Osteoblast (primary cell): ENCODE data around the gene KCTD1. TPM values are rescaled to one million over a fixed set of nuclear protein-coding genes. Genes with fewer than 3 reads are reported as not detected.

Source experiments
- DNase-seq: peaks from one replicate; pipeline ENCODE4 v3.0.0; 2011; ENCODE audit warnings: low spot score, mixed read lengths; ENCODE audit not compliant: insufficient read length; ENCODE audit errors: missing footprints
- H2AFZ ChIP-seq: 2 replicates; pipeline ENCODE4 v1.6.0; 2011; ENCODE audit warnings: mild to moderate bottlenecking, low read length
- H3K27ac ChIP-seq: 2 replicates; pipeline ENCODE4 v1.5.1; 2011; ENCODE audit warnings: mild to moderate bottlenecking, low read depth, low read length, moderate library complexity
- H3K27me3 ChIP-seq: 2 replicates; pipeline ENCODE4 v1.6.0; 2012; ENCODE audit warnings: mild to moderate bottlenecking, control low read depth, inconsistent platforms, low read length, moderate library complexity; ENCODE audit not compliant: insufficient read depth
- H3K36me3 ChIP-seq: 2 replicates; pipeline ENCODE4 v1.5.1; 2011; ENCODE audit warnings: mild to moderate bottlenecking, low read length, control low read depth, moderate library complexity; ENCODE audit not compliant: insufficient read depth
- H3K4me1 ChIP-seq: 2 replicates; pipeline ENCODE4 v1.5.1; 2011; ENCODE audit warnings: mild to moderate bottlenecking, low read length, control low read depth, moderate library complexity; ENCODE audit not compliant: insufficient read depth
- H3K4me2 ChIP-seq: 2 replicates; pipeline ENCODE4 v1.6.0; 2011; ENCODE audit warnings: mild to moderate bottlenecking, low read length; ENCODE audit not compliant: insufficient read depth
- H3K4me3 ChIP-seq: fragments of 200-600 bp; sonication (generic); 3 replicates; pipeline ENCODE4 v1.5.1; 2012; ENCODE audit warnings: mild to moderate bottlenecking, low read length, inconsistent platforms; ENCODE audit not compliant: insufficient read depth
- H3K79me2 ChIP-seq: 2 replicates; pipeline ENCODE4 v1.6.0; 2012; ENCODE audit warnings: mild to moderate bottlenecking, low read length, control low read depth, inconsistent platforms; ENCODE audit not compliant: insufficient read depth
- H3K9me3 ChIP-seq: 2 replicates; pipeline ENCODE4 v1.5.1; 2011; ENCODE audit warnings: low read depth, low read length, control low read depth
- H4K20me1 ChIP-seq: 2 replicates; pipeline ENCODE4 v1.6.0; 2012; ENCODE audit warnings: mild to moderate bottlenecking, low read length, control low read depth; ENCODE audit not compliant: insufficient read depth
- CTCF ChIP-seq: IDR thresholded peaks from 2 replicates; pipeline ENCODE4 v1.5.1; 2011; ENCODE audit warnings: mild to moderate bottlenecking, low read depth, low read length, moderate library complexity; ENCODE audit errors: extremely low read depth
- total RNA-seq: library from RNA; depleted of rRNA; stranded (reverse); fragments of >200 nt; gene quantifications from 2 replicates; pipeline ENCODE4 v1.2.3, GENCODE V29; 2012

KCTD1 gene
- total RNA-seq: 14.4 and 14.8 TPM in 2 replicates

DNA sequence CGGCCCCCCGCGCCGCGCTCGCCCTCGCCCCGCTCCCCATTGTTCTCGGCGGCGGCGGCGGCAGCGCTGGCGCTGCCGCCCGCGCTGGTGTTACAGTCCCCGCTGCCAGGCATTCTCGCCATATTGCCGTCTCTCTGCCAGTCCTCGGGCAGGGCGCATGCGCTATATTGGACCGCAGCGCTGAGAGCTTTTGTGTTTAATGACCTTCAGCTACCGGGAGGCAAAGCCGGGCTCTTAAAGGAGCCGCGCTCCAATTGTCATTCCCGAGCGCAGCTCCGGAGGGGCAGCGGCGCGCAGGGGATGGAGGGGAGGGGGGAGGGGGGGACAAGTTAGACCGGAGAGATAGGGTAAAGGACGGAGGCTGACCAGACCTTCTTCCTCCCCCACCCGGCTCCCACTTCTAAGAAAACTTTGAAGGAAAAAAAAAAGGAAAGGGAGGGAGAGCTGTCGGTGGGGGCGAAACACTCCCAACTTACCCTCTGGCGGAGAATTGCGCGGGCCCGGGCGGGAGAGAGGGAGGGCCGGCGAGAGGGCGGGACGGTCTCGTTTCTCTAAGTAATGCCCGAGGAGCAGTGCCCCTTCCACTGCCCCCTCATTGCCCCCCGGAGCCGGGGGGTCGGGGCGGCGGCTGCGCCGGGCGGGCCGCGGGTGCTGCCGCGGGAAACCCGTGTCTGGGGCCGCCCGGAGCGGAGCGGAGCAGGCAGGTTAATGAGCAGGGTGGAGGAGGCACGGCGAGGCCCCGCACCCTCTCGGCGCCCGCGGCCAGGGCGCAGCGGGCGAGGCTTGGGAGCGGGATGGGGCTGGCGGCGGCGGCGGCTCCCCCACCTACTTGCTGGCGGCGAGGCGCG is at the start of gene KCTD1:
KCTD1 (minus strand) TSS at position 139 of the 848 bp plus-strand sequence; CDS start at position 122, 17 bp downstream.
- H2AFZ ChIP-seq: peak within 1 kb of the TSS; percentile 85
- no peak for TF ChIP-seq CTCF
- H3K4me2 ChIP-seq: peak within 1 kb of the TSS; percentile 83
- peaks cover 17% of the 10 kb centered on the region for H4K20me1 ChIP-seq
- H3K9me3 ChIP-seq: no peaks in the 10 kb centered on the region
- H3K36me3 ChIP-seq: no peaks in the 10 kb centered on the region
- H3K4me3 ChIP-seq: peak within 1 kb of the TSS; percentile 80
- peaks cover 31% of the 10 kb centered on the region for H3K79me2 ChIP-seq
- H3K4me1 ChIP-seq: peaks cover 12% of the 10 kb centered on the region
- H3K27ac ChIP-seq: no peak within 1 kb of the TSS
- DNase-seq: peak; percentile 99
- H3K27me3 ChIP-seq: peaks cover 35% of the 10 kb centered on the region

DNA sequence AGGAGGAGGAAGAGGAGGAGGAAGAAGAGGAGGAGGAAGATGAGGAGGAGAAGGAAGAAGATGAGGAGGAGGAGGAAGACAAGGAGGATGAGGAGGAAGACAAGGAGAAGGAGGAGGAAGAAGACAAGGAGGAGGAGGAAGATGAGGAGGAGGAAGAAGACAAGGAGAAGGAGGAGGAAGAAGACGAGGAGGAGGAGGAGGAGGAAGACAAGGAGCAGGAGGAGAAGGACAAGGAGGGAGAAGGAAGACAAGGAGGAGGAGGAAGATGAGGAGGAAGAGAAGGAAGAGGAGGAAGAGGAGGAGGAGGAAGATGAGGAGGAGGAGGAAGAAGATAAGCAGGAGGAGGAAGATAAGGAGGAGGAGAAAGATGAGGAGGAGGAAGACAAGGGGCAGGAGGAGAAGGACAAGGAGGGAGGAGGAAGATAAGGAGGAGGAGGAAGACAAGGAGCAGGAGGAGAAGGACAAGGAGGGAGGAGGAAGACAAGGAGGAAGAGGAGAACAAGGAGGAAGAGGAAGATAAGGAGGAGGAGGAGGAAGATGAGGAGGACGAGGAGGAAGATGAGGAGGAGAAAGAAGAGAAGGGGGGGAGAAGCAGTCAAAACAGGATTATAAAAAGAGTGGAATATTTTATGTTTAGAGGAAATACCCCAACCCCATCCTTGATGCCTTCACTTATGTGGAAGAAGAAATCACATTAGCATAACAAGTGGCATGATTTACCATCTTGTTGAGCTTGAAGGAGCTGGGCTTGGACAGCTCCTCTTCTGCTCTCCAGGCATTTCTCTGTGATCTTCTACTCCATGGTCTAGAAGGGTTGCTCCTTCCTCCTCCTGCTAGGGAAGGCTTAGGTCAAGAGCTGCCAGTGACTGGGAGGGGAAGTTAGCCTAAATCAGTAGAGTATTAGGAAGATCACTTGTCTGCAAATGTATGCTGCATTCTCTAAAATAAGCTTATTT is 45.3 kb upstream of the KCTD1 start:
- Histone ChIP-seq H3K36me3 (no peaks in the 10 kb centered on the region), H3K4me3 (no peak overlapping the region), H3K9me3 (no peaks in the 10 kb centered on the region), H3K27me3 (no peaks in the 10 kb centered on the region), H3K4me1 (no peaks in the 10 kb centered on the region), H2AFZ (no peak overlapping the region), H3K4me2 (no peak overlapping the region), H3K27ac (no peak overlapping the region), H4K20me1 (no peaks in the 10 kb centered on the region), H3K79me2 (no peaks in the 10 kb centered on the region)
- no peak for TF ChIP-seq CTCF
- DNase-seq: no peak

GRCh38 chr18:26584745-26585144 is 36.4 kb upstream of the KCTD1 start:
- Histone ChIP-seq H3K4me1 (no peaks in the 10 kb centered on the region), H3K36me3 (no peaks in the 10 kb centered on the region), H3K9me3 (no peaks in the 10 kb centered on the region), H3K79me2 (no peaks in the 10 kb centered on the region), H2AFZ (no peak overlapping the region), H3K27me3 (no peaks in the 10 kb centered on the region), H3K27ac (no peak overlapping the region), H4K20me1 (no peaks in the 10 kb centered on the region), H3K4me3 (no peak overlapping the region), H3K4me2 (no peak overlapping the region)
- TF ChIP-seq CTCF: no peak
- DNase-seq: no peak
